HEK293 (cell line): ENCODE results near the gene FAM210B.

ENCODE experiments used
- SP3 ChIP-seq: fragments of 450-650 bp; formaldehyde crosslinking; IDR thresholded peaks from 2 replicates; pipeline ENCODE4 v1.5.1; 2016; ENCODE audit warnings: missing biosample characterization, missing genetic modification characterization
- YY1 ChIP-seq: fragments of 450-650 bp; formaldehyde crosslinking; IDR thresholded peaks from 2 replicates; pipeline ENCODE4 v1.5.1; 2018; ENCODE audit warnings: missing biosample characterization, missing genetic modification characterization
- ZNF121 ChIP-seq: fragments of 450-650 bp; formaldehyde crosslinking; IDR thresholded peaks from 2 replicates; pipeline ENCODE4 v1.5.1; 2016; ENCODE audit warnings: missing biosample characterization, missing genetic modification characterization
- ZNF274 ChIP-seq, 2 experiments: fragments of 200-500 bp in 1 of 2; fragments of 450-650 bp in 1 of 2; sonication (Bioruptor generic) in 1 of 2; formaldehyde crosslinking in 1 of 2; IDR thresholded peaks; 2 replicates each; pipeline versions ENCODE4 v1.5.1 to v1.6.1; 2014 to 2016; ENCODE audit warnings: borderline replicate concordance in 1 of 2, inconsistent platforms in 1 of 2, low read length in 1 of 2, missing biosample characterization in 1 of 2, missing genetic modification characterization in 1 of 2
- ZNF473 ChIP-seq: fragments of 450-650 bp; formaldehyde crosslinking; IDR thresholded peaks from 2 replicates; pipeline ENCODE4 v1.5.1; 2017; ENCODE audit warnings: missing biosample characterization, missing genetic modification characterization
- ZNF747 ChIP-seq: fragments of 450-650 bp; formaldehyde crosslinking; IDR thresholded peaks from 2 replicates; pipeline ENCODE4 v1.5.1; 2016; ENCODE audit warnings: missing biosample characterization, missing genetic modification characterization
- ZNF76 ChIP-seq: fragments of 450-650 bp; formaldehyde crosslinking; IDR thresholded peaks from 2 replicates; pipeline ENCODE4; 2016; ENCODE audit warnings: low read depth, missing biosample characterization, missing genetic modification characterization, borderline replicate concordance
- TF ChIP-seq, protein P1 (sequence below): fragments of 450-650 bp; formaldehyde crosslinking; IDR thresholded peaks from 2 replicates; pipeline ENCODE4 v1.5.1; 2016; ENCODE audit warnings: missing biosample characterization, missing genetic modification characterization

DNA sequence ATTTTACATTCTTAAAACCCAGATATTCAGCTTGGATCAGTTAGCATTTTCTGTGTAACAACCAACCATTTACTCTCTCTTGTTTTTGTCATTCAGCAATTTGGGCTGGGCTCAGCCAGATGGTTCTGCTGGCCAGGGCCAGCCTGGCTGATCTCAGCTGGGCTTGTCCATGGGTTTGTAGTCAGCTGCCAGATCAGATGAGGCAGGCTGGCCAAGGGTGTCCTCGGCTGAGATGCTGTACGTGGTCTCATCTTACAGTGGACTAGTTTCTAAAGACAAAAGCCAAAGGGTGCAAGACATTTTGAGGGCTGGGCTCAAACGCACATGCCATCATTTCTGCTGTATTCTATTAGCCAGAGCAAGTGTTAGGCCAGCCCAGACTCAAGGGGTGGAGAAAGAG, 16.0 kb upstream of the FAM210B start:
- TF ChIP-seq ZNF121 = no peak
- TF ChIP-seq ZNF473 (tag by site-specific recombination) = no peak
- no peak for TF ChIP-seq ZNF747
- TF ChIP-seq ZNF76 (tag by site-specific recombination) = no peak
- TF ChIP-seq, protein P1, sequence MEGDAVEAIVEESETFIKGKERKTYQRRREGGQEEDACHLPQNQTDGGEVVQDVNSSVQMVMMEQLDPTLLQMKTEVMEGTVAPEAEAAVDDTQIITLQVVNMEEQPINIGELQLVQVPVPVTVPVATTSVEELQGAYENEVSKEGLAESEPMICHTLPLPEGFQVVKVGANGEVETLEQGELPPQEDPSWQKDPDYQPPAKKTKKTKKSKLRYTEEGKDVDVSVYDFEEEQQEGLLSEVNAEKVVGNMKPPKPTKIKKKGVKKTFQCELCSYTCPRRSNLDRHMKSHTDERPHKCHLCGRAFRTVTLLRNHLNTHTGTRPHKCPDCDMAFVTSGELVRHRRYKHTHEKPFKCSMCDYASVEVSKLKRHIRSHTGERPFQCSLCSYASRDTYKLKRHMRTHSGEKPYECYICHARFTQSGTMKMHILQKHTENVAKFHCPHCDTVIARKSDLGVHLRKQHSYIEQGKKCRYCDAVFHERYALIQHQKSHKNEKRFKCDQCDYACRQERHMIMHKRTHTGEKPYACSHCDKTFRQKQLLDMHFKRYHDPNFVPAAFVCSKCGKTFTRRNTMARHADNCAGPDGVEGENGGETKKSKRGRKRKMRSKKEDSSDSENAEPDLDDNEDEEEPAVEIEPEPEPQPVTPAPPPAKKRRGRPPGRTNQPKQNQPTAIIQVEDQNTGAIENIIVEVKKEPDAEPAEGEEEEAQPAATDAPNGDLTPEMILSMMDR = no peak
- TF ChIP-seq SP3 (tag by site-specific recombination) = no peak
- TF ChIP-seq YY1 (tag by site-specific recombination) = no peak
- TF ChIP-seq ZNF274 (IDR thresholded peaks at IDR 0.05; ENCODE audit: low read length) = no peak
- no peak for TF ChIP-seq ZNF274 (tag by site-specific recombination; IDR thresholded peaks at IDR 0.05; ENCODE audit: borderline replicate concordance)
